ENCODE data around the gene GJD4. TPM values are rescaled to one million over a fixed set of nuclear protein-coding genes. Genes with fewer than 3 reads are reported as not detected.
A peak's percentile ranks its signal among the peaks of the same experiment; 100 is the strongest.

The GJD4 gene
- total RNA-seq, 4 donors from 2014 or later, result not detected

- Histone ChIP-seq H3K36me3 (no peaks in the 10 kb centered on the region), H3K9me3 (no peaks in the 10 kb centered on the region), H3K4me3 (no peak overlapping the region), H3K27me3 (no peaks in the 10 kb centered on the region), H3K27ac (no peak overlapping the region), H3K4me1 (no peaks in the 10 kb centered on the region)
- intact Hi-C loops (cut with DNase I; ENCODE audit: low total_unique reads), result loop anchor here (10.0 kb wide), 1 partner anchor 227 kb away; the partner anchor contains the start of gene CCNY
- no peak for DNase-seq
- no peak for TF ChIP-seq POLR2A (IDR thresholded peaks at IDR 0.05)
- TF ChIP-seq, protein P1, sequence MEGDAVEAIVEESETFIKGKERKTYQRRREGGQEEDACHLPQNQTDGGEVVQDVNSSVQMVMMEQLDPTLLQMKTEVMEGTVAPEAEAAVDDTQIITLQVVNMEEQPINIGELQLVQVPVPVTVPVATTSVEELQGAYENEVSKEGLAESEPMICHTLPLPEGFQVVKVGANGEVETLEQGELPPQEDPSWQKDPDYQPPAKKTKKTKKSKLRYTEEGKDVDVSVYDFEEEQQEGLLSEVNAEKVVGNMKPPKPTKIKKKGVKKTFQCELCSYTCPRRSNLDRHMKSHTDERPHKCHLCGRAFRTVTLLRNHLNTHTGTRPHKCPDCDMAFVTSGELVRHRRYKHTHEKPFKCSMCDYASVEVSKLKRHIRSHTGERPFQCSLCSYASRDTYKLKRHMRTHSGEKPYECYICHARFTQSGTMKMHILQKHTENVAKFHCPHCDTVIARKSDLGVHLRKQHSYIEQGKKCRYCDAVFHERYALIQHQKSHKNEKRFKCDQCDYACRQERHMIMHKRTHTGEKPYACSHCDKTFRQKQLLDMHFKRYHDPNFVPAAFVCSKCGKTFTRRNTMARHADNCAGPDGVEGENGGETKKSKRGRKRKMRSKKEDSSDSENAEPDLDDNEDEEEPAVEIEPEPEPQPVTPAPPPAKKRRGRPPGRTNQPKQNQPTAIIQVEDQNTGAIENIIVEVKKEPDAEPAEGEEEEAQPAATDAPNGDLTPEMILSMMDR (IDR thresholded peaks at IDR 0.05), result no peak
Observed at GRCh38 chr10:35561715-35562114, 43.4 kb upstream of the GJD4 start.

GRCh38 chr10:35562427-35562826 lies 42.7 kb upstream of the GJD4 start:
- H3K27me3 ChIP-seq, result no peaks in the 10 kb centered on the region
- H3K36me3 ChIP-seq, result no peaks in the 10 kb centered on the region
- no peaks in the 10 kb centered on the region for H3K9me3 ChIP-seq
- H3K27ac ChIP-seq, result no peak overlapping the region
- H3K4me3 ChIP-seq, result no peak overlapping the region
- no peak for DNase-seq
- intact Hi-C loops (cut with DNase I; ENCODE audit: low total_unique reads), result loop anchor here (10.0 kb wide), 1 partner anchor 228 kb away; the partner anchor contains the start of gene CCNY
- H3K4me1 ChIP-seq, result no peaks in the 10 kb centered on the region
- TF ChIP-seq, protein P1 (IDR thresholded peaks at IDR 0.05), result no peak
- TF ChIP-seq POLR2A (IDR thresholded peaks at IDR 0.05), result no peak

DNA sequence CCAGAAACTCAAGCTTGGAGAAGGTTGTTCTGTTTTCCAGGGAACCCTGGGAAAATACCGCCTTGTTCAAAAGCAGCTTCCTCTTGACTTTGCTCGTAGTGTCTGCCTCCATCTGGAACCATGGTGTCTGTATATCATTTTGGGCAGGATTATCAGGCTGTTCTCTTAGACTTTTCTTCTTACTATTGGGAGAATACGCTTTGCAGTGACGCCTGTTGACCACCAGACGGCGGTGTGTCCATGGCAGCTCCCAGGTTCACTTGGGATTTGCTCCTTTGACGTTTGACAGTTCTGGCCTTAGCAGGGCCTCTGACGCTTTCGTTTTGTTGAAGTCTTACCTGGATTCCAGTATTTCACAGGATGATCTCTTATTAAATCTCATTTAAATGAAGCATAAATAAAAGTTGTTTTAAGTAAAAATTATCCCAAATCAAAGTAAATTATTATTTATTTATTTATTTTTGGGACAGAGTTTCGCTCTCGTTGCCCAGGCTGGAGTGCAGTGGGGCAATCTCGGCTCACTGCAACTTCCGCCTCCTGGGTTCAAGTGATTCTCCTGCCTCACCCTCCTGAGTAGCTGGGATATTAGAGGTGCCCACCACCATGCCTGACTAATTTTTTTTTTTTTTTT lies 41.8 kb upstream of the GJD4 start:
- TF ChIP-seq, protein P1 (IDR thresholded peaks at IDR 0.05), result peak; percentile 78 to 95 (median 82)
- TF ChIP-seq POLR2A (IDR thresholded peaks at IDR 0.05), result no peak
- H3K36me3 ChIP-seq, result no peaks in the 10 kb centered on the region
- H3K4me1 ChIP-seq, result no peaks in the 10 kb centered on the region
- H3K27me3 ChIP-seq, result no peaks in the 10 kb centered on the region
- H3K27ac ChIP-seq, result no peak overlapping the region
- intact Hi-C loops (cut with DNase I; ENCODE audit: low total_unique reads), result loop anchor here (10.0 kb wide), 1 partner anchor 229 kb away; the partner anchor contains the start of gene CCNY
- H3K9me3 ChIP-seq, result no peaks in the 10 kb centered on the region
- H3K4me3 ChIP-seq, result no peak overlapping the region
- peak; percentile 58 to 61 for DNase-seq

DNA sequence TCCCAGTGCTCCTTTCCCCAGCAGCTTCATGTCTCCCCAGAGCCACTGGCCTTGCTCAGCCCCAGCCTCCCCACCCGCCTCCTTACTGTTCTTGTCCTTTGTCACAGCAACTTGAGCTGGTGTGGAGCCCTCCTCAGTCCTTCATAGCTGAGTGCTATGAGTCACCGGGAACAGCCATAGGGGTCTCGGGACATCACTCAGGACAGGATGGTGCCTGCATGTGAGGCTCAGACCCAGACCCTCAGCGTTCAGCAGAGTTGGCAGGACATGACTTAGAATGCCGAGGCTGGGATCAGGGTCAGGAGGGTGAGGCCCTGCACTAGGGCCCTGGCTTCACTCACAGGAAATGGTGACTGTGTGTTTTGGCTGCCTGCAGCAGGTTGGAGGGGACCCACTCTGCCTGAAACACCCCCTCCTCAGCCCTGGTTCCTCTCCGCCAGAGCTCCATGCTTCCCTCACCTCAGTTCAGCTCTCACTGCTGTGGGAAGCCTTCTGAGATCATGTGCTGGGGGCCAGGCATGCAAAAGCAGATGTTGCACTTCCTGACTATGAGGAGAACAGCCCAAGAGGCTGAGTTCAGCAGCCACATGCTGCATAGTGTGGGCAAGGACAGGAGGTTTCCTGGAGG lies 40.7 kb upstream of the GJD4 start:
- H3K4me3 ChIP-seq, result no peak overlapping the region
- no peaks in the 10 kb centered on the region for H3K27me3 ChIP-seq
- H3K36me3 ChIP-seq, result no peaks in the 10 kb centered on the region
- DNase-seq, result no peak
- H3K27ac ChIP-seq, result no peak overlapping the region
- intact Hi-C loops (cut with DNase I; ENCODE audit: low total_unique reads), result loop anchor here (10.0 kb wide), 1 partner anchor 230 kb away; the partner anchor contains the start of gene CCNY
- no peaks in the 10 kb centered on the region for H3K4me1 ChIP-seq
- no peak for TF ChIP-seq POLR2A (IDR thresholded peaks at IDR 0.05)
- TF ChIP-seq, protein P1 (IDR thresholded peaks at IDR 0.05), result no peak
- no peaks in the 10 kb centered on the region for H3K9me3 ChIP-seq

DNA sequence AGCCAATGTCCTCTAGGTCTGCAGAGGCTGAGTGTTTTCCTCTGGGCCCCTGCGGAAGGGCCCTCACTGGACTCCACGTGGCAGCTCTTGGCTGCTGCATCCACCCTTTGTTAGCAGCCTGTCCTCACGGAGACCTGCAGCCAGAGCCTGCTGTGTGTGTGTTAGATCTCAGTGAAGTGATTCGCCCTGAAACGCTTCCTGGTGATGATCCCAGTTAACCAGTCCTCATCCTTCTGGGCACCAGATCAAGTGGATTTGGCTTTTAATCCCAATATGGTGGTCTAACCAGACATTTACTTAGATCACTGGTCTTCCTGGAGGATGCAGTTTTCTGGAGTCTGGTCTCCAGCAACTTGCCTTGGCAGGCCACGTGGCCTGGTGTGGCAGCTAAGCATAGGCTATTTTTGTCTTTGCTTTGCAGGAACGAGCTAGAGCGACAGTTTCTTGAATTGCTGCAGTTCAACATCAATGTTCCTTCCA lies 39.5 kb upstream of the GJD4 start:
- Histone ChIP-seq H3K27me3 (no peaks in the 10 kb centered on the region), H3K36me3 (no peaks in the 10 kb centered on the region), H3K4me1 (no peaks in the 10 kb centered on the region), H3K27ac (no peak overlapping the region), H3K9me3 (no peaks in the 10 kb centered on the region), H3K4me3 (no peak overlapping the region)
- TF ChIP-seq POLR2A (IDR thresholded peaks at IDR 0.05), result no peak
- TF ChIP-seq, protein P1 (IDR thresholded peaks at IDR 0.05), result no peak
- DNase-seq, result no peak
- intact Hi-C loops (cut with DNase I; ENCODE audit: low total_unique reads), result loop anchor here (10.0 kb wide), 1 partner anchor 231 kb away; the partner anchor contains the start of gene CCNY
